ENCODE data around the gene APLNR.

The APLNR gene

DNA sequence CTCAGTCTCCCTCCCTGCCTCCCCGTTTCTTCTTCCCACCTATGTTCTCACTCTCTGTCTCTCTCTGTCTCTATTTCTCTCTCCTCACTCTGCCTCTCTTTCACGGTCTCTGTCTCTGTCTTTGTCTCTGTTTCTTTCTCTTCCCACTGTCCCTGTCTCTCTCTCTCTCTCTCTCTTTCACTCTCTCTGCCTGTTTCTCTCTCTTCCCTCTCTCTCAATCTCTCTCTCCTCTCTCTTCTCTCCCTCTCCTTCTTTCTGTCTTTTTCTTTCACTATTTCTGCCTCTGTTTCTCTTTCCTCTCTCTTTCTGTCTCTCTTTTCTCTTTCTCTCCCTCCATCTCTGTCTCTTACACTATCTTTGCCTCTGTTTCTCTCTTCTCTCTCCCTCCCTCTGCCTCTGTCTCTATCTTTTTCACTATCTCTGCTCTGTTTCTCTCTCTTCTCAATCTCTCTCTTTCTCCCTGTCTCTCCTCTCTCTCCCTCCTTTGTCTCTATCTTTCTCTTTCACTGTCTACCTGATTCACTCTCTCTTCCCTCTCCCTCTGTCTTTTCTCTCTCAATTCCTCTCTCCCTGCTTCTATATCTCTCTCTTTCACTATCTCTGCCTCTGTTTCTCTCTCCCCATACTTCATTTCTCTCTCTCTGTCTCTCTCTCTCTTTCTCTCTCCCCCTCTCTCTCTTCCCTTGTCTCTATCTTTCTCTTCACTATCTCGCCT lies 5.4 kb downstream of the APLNR start:
- TF ChIP-seq ZBTB7A (IDR thresholded peaks at IDR 0.05; ENCODE audit: low read depth), result no peak
- TF ChIP-seq YY1 (IDR thresholded peaks at IDR 0.05; ENCODE audit: low read depth), result no peak

DNA sequence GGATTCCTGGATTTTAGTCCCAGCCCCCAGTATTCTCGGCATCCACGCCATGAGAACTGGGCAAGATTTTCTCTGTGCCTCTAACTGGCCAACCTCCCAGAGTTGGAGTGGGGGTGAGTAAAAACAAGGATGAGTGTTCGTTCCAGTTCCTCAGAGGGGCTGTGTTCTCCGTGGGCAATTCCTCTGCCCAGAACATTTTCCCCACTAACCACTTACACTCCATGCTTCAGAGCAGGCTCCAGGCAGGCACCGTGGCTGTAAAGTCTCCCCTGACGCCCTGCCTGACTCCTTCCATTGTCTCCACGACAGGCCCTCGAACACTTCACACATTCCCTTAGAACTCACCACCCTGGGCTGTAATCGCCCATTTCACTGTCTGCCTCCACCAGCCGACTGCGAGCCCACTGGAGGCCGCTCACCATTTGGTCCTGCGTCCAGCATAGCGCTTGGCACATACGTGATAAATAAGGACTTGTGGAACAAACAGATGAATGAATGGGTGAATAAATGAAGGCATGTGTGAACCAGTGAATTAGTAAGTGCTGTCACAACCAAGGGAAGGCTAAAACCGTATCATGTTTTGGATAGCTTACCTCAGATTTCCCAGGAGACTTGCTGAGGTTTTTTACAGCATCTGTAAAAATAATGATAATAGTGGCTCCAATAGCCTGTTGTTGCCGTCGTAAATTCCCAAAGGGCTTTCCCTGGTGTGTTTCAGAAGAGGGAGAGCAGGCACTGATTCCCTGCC lies 6.1 kb downstream of the APLNR start:
- TF ChIP-seq TEAD4 (IDR thresholded peaks at IDR 0.05) (no peak), TCF12 (IDR thresholded peaks at IDR 0.05; ENCODE audit: low read depth) (no peak)
- TF ChIP-seq, protein P1, sequence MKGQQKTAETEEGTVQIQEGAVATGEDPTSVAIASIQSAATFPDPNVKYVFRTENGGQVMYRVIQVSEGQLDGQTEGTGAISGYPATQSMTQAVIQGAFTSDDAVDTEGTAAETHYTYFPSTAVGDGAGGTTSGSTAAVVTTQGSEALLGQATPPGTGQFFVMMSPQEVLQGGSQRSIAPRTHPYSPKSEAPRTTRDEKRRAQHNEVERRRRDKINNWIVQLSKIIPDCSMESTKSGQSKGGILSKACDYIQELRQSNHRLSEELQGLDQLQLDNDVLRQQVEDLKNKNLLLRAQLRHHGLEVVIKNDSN (IDR thresholded peaks at IDR 0.05), result no peak
- TF ChIP-seq, protein P2, sequence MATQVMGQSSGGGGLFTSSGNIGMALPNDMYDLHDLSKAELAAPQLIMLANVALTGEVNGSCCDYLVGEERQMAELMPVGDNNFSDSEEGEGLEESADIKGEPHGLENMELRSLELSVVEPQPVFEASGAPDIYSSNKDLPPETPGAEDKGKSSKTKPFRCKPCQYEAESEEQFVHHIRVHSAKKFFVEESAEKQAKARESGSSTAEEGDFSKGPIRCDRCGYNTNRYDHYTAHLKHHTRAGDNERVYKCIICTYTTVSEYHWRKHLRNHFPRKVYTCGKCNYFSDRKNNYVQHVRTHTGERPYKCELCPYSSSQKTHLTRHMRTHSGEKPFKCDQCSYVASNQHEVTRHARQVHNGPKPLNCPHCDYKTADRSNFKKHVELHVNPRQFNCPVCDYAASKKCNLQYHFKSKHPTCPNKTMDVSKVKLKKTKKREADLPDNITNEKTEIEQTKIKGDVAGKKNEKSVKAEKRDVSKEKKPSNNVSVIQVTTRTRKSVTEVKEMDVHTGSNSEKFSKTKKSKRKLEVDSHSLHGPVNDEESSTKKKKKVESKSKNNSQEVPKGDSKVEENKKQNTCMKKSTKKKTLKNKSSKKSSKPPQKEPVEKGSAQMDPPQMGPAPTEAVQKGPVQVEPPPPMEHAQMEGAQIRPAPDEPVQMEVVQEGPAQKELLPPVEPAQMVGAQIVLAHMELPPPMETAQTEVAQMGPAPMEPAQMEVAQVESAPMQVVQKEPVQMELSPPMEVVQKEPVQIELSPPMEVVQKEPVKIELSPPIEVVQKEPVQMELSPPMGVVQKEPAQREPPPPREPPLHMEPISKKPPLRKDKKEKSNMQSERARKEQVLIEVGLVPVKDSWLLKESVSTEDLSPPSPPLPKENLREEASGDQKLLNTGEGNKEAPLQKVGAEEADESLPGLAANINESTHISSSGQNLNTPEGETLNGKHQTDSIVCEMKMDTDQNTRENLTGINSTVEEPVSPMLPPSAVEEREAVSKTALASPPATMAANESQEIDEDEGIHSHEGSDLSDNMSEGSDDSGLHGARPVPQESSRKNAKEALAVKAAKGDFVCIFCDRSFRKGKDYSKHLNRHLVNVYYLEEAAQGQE (IDR thresholded peaks at IDR 0.05; ENCODE audit: low read depth), result no peak

DNA sequence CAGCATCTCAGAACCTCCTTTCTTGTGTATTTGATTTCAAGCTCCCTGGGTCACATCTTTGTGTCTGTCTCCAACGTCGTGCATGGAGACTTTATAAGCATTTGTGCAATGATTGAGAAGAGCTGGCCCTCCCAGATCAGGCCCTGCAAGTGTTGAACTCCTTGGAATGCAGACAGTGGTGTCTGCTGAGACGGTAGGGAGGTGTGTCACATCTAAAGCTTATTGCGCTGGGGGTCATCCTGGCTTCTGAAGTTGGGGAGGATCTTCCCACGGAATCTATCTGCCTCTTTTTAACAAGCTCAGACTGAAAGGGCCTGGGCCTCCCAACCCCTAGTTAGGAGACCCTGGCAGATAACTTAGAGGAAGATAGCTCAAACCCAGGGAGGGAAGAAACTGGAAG lies 6.7 kb downstream of the APLNR start:
- TF ChIP-seq CEBPB (IDR thresholded peaks at IDR 0.05), result no peak

DNA sequence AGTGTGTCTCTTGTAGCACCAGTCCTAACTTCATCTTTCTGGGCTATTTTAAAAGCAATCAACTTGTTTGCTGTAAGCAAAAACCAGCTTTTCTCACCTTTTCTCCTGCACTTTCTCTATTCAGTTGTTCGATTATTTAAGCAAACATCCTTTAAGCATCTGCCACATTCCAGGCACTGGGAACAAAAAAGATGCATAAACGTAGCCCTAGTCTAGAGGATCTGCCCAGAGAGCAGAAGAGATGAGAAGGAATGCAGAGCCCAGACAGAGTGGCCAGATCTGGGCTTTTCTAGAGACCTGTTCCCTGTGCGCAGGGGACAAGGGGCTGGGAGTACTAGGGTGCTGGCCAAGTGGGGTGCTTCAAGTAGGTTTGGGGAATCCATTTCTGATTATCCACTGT lies 8.4 kb downstream of the APLNR start:
- TF ChIP-seq NFIC (IDR thresholded peaks at IDR 0.05), result no peak

DNA sequence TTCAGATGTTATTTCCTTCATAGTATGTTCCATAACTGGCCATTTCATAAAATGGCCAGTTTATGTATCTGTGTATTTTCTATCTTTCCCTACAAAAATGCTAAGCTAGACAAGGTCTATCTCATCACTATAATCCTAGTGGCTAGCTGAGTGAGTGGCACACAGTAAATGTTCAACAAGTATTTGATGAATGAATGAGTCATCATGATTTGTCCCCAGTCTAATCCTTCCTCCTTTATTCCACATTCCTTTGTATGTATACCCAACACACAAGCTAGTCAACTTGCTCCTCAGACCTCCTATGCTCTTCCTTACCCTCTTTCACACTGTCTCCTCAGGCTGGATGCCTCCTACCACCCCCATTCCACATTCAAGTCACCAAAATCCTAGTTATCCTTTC lies 12.5 kb downstream of the APLNR start:
- TF ChIP-seq CEBPB (IDR thresholded peaks at IDR 0.05) (no peak), TCF12 (IDR thresholded peaks at IDR 0.05; ENCODE audit: low read depth) (no peak), TEAD4 (IDR thresholded peaks at IDR 0.05) (no peak), FOXM1 (IDR thresholded peaks at IDR 0.05; ENCODE audit: borderline replicate concordance, low read depth) (no peak), TAF1 (IDR thresholded peaks at IDR 0.05; ENCODE audit: low read depth) (no peak), YY1 (IDR thresholded peaks at IDR 0.05; ENCODE audit: low read depth) (no peak), RAD21 (IDR thresholded peaks at IDR 0.05; ENCODE audit: low read depth) (no peak), CREB1 (IDR thresholded peaks at IDR 0.05; ENCODE audit: low read depth) (no peak), ZBTB7A (IDR thresholded peaks at IDR 0.05; ENCODE audit: low read depth) (no peak), EP300 (IDR thresholded peaks at IDR 0.05; ENCODE audit: borderline replicate concordance) (no peak), EGR1 (IDR thresholded peaks at IDR 0.05) (no peak), NFIC (IDR thresholded peaks at IDR 0.05) (no peak)
- TF ChIP-seq, protein P1 (IDR thresholded peaks at IDR 0.05), result no peak
- TF ChIP-seq, protein P3, sequence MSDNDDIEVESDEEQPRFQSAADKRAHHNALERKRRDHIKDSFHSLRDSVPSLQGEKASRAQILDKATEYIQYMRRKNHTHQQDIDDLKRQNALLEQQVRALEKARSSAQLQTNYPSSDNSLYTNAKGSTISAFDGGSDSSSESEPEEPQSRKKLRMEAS (IDR thresholded peaks at IDR 0.05), result no peak
- TF ChIP-seq, protein P2 (IDR thresholded peaks at IDR 0.05; ENCODE audit: low read depth), result no peak

DNA sequence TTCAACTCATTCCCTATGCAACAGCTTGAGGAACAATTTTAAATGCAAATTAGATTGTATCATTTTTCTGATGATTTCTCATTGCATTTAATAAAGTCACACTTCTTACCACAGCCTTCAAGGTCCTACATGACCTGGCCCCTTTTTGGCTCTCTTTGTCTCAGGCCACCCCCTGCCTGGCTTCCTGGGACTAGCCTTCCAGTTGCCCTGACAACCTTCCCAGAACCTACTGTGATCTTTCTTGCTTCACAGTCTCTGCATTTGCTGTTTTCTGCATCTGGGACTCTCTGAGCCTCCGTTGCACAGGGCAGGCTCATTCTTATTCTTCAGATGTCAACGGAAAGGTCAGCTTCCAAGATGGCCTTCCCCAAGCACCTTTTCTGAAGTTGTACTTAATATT lies 12.9 kb downstream of the APLNR start:
- TF ChIP-seq NFIC (IDR thresholded peaks at IDR 0.05), result no peak
- TF ChIP-seq TCF12 (IDR thresholded peaks at IDR 0.05; ENCODE audit: low read depth), result no peak
- TF ChIP-seq TAF1 (IDR thresholded peaks at IDR 0.05; ENCODE audit: low read depth), result no peak
- TF ChIP-seq CEBPB (IDR thresholded peaks at IDR 0.05), result no peak
- no peak for TF ChIP-seq CREB1 (IDR thresholded peaks at IDR 0.05; ENCODE audit: low read depth)
- no peak for TF ChIP-seq EP300 (IDR thresholded peaks at IDR 0.05; ENCODE audit: borderline replicate concordance)
- no peak for TF ChIP-seq TEAD4 (IDR thresholded peaks at IDR 0.05)
- TF ChIP-seq, protein P3 (IDR thresholded peaks at IDR 0.05), result no peak
- no peak for TF ChIP-seq ZBTB7A (IDR thresholded peaks at IDR 0.05; ENCODE audit: low read depth)
- TF ChIP-seq FOXM1 (IDR thresholded peaks at IDR 0.05; ENCODE audit: borderline replicate concordance, low read depth), result no peak
- no peak for TF ChIP-seq YY1 (IDR thresholded peaks at IDR 0.05; ENCODE audit: low read depth)
- TF ChIP-seq RAD21 (IDR thresholded peaks at IDR 0.05; ENCODE audit: low read depth), result no peak
- TF ChIP-seq, protein P2 (IDR thresholded peaks at IDR 0.05; ENCODE audit: low read depth), result no peak
- no peak for TF ChIP-seq EGR1 (IDR thresholded peaks at IDR 0.05)
- TF ChIP-seq, protein P1 (IDR thresholded peaks at IDR 0.05), result no peak

Data from Ishikawa (cell line).